Astrocyte of the cerebellum (primary cell): ENCODE data around the gene AFAP1.

Experiments
- DNase-seq: peaks from one replicate; pipeline ENCODE4 v3.0.0-alpha.2; 2011; ENCODE audit warnings: low read depth
- H3K4me3 ChIP-seq: 2 replicates; pipeline ENCODE4 v1.5.1; 2011; ENCODE audit warnings: mild to moderate bottlenecking, low read depth, low read length, moderate library complexity
- CTCF ChIP-seq: IDR thresholded peaks from 2 replicates; pipeline ENCODE4 v1.5.1; 2012; ENCODE audit warnings: low read length, low read depth, moderate library complexity, mild to moderate bottlenecking; ENCODE audit errors: missing control alignments
- in situ Hi-C: cut with HindIII; loops from 2 replicates; pipeline ENCODE4 v1.10.0; 2017; ENCODE audit warnings: low sequenced_read_pairs

Gene AFAP1

GRCh38 chr4:7733201-7733600 is 206.5 kb downstream of the AFAP1 start:
- H3K4me3 ChIP-seq: no peak overlapping the region
- in situ Hi-C loops: no loop called here
- no peak for DNase-seq
- TF ChIP-seq CTCF: no peak

DNA sequence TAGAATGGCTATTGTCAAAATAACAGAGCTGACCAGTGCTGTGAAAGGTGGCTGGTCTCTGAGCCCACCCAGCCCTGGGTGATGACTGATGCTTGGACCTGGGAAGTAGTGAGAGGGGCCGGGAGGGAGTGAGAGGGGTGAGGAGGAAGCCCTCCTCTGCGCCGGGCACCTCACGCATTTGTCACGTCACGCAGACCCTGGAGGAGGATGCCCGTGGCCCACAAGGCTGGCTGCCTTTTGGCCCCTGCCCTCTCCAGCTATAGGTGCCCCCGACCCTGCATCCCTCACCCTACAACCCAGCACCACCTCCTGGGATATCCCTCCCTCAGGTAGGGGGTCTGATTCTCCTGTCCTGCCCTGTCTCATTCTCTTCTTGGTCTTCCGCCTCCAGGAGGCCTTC is 207.4 kb downstream of the AFAP1 start:
- in situ Hi-C loops: no loop called here
- H3K4me3 ChIP-seq: no peak overlapping the region
- no peak for DNase-seq
- TF ChIP-seq CTCF: no peak

DNA sequence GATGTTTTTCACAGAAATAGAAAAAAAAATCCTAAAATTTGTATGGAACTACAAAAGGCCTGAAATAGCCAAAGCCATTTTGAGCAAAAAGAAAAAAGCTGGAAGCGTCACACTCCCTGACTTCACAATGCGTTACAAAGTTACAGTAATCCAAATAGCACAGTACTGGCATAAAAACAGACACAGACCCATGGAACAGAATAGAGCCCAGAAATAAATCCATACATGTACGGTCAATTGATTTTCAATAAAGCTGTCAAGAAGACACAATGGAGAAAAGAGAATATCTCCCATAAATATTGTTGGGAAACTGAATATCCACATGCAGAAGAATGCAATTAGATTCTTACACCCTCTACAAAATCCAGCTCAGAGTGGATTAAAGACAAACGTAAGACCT is 208.2 kb downstream of the AFAP1 start:
- no peak for TF ChIP-seq CTCF
- in situ Hi-C loops: no loop called here
- no peak for DNase-seq
- H3K4me3 ChIP-seq: no peak overlapping the region

- no peak for DNase-seq
- in situ Hi-C loops: no loop called here
- no peak for TF ChIP-seq CTCF
- no peak overlapping the region for H3K4me3 ChIP-seq
Observed at GRCh38 chr4:7727749-7728148, 211.9 kb downstream of the AFAP1 start.

DNA sequence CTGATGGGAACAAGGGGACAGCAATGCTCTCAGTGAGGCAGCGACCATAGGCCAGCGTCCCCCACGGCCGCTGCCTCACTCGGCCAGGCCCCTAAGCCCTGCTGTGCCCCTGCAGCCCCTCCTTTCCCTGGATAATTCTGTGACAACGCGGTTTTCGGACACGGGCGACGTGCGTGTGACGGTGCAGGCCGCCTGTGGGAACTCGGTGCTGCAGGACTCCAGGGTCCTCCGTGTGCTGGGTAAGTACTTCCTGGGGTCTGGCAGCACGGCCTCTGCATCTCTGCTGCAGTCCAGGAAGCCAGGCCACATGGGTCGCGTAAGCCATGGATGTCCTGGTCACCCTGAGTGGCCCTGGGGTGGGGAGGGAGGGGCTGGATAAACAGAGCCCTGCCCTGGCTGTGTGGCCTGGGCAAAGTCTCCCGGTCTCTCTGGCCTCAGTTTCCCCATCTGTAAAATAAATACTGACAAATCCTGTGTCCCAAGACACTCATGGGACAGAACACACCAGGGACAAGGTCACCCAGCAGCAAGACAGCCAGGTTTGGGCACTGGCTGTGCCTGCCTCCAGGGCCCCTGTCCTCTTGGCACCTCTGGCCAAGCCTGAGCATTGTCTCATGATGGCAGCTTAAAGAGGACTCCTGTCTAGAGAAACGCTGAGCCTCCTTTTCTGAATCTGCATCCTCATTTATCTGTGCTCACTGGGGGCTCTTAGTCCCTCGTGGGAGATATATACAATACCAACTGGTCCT is 212.8 kb downstream of the AFAP1 start:
- no peak for DNase-seq
- in situ Hi-C loops: no loop called here
- no peak overlapping the region for H3K4me3 ChIP-seq
- no peak for TF ChIP-seq CTCF

GRCh38 chr4:7725951-7726350 is 213.7 kb downstream of the AFAP1 start:
- in situ Hi-C loops: no loop called here
- no peak for DNase-seq
- H3K4me3 ChIP-seq: no peak overlapping the region
- no peak for TF ChIP-seq CTCF
